Measurements from ENCODE around the gene PSRC1. TPM values are rescaled to one million over a fixed set of nuclear protein-coding genes. Genes with fewer than 3 reads are reported as not detected.
A peak's percentile ranks its signal among the peaks of the same experiment; 100 is the strongest.

PSRC1 gene
- total and polyA plus RNA-seq, 2 experiments from 2014 or later, result 15.3 to 15.6 TPM

DNA sequence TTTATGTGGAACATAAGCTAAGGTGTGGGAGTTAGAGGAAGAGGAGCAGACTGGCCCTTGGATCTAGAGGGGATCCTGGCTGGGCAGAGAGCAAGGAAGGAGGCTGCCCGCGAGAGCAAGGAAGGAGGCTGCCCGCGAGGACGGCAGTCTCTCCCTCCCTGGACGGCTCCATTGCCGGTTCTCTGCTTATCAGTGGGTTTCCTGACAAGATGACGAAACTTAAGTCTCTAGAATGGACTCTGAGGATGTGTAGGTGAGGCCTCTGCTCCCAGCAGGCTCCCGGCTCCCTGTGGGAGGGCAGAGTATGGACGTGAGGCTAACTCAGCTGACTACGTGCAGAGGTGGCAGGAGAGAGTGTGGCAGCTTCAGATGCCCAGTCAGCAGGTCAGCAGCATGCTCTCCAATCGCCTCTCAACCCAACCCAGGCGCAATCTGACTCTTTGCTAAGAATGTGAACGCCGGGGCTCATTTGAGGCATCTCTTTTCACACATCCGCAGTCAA lies 17.8 kb upstream of the PSRC1 start:
- H3K9me2 ChIP-seq (ENCODE audit: insufficient read depth), result no peaks in the 10 kb centered on the region
- H3K4me2 ChIP-seq (ENCODE audit: unreplicated experiment), result no peak overlapping the region
- in situ Hi-C loops (cut with MboI), result no loop called here
- no peaks in the 10 kb centered on the region for H3K27me3 ChIP-seq (replicated peaks; ENCODE audit: insufficient read depth)
- DNase-seq, result no peak
- no peaks in the 10 kb centered on the region for H3K36me3 ChIP-seq (ENCODE audit: low read depth)
- no peak overlapping the region for H2AFZ ChIP-seq
- H3K9ac ChIP-seq, result no peak overlapping the region
- peaks cover 22% of the 10 kb centered on the region for H3F3A ChIP-seq (ENCODE audit: insufficient read depth)
- 92% methylated on average over 16 of the region's 16 CpGs for WGBS, 2 experiments (ENCODE audit: low coverage in 1 of 2, low lambda C conversion rate in 2 of 2, missing lambda C conversion rate in 2 of 2)
- H3K4me3 ChIP-seq, result no peak overlapping the region
- no peaks in the 10 kb centered on the region for H3K79me2 ChIP-seq (ENCODE audit: insufficient read depth)
- TF ChIP-seq EZH2 (IDR thresholded peaks at IDR 0.05; ENCODE audit: insufficient read depth, poor library complexity, severe bottlenecking) (no peak), EZH2phosphoT487 (IDR thresholded peaks at IDR 0.05; ENCODE audit: insufficient read depth, low read depth) (no peak)
- H3K4me1 ChIP-seq (ENCODE audit: insufficient read depth), result peaks cover 21% of the 10 kb centered on the region
- no peaks in the 10 kb centered on the region for H4K20me1 ChIP-seq (ENCODE audit: insufficient read depth)
- H3K9me3 ChIP-seq (ENCODE audit: low read depth), result no peaks in the 10 kb centered on the region
- H3K27ac ChIP-seq, result no peak overlapping the region

GRCh38 chr1:109299558-109300343 lies 16.8 kb upstream of the PSRC1 start:
- 0 out of 2 replicates have a peak overlapping the region, but pooled peaks have one; percentile 59 for H3K9ac ChIP-seq
- H3K4me3 ChIP-seq, result no peak overlapping the region
- no peak for DNase-seq
- H3K9me2 ChIP-seq (ENCODE audit: insufficient read depth), result no peaks in the 10 kb centered on the region
- no peak for TF ChIP-seq EZH2 (IDR thresholded peaks at IDR 0.05; ENCODE audit: insufficient read depth, poor library complexity, severe bottlenecking)
- no peak for TF ChIP-seq EZH2phosphoT487 (IDR thresholded peaks at IDR 0.05; ENCODE audit: insufficient read depth, low read depth)
- no peaks in the 10 kb centered on the region for H3K36me3 ChIP-seq (ENCODE audit: low read depth)
- H2AFZ ChIP-seq, result no peak overlapping the region; the same call in 1 of the 2 replicates
- no peaks in the 10 kb centered on the region for H3K9me3 ChIP-seq (ENCODE audit: low read depth)
- no peaks in the 10 kb centered on the region for H3K27me3 ChIP-seq (replicated peaks; ENCODE audit: insufficient read depth)
- 89 to 92% methylated on average over 20 of the region's 20 CpGs for WGBS, 2 experiments (ENCODE audit: low coverage in 1 of 2, low lambda C conversion rate in 2 of 2, missing lambda C conversion rate in 2 of 2)
- in situ Hi-C loops (cut with MboI), result no loop called here
- peaks cover 22% of the 10 kb centered on the region for H3F3A ChIP-seq (ENCODE audit: insufficient read depth)
- peak overlapping the region; percentile 65 for H3K4me2 ChIP-seq (ENCODE audit: unreplicated experiment)
- no peaks in the 10 kb centered on the region for H4K20me1 ChIP-seq (ENCODE audit: insufficient read depth)
- H3K79me2 ChIP-seq (ENCODE audit: insufficient read depth), result no peaks in the 10 kb centered on the region
- H3K27ac ChIP-seq, result peak overlapping the region; percentile 71
- peaks cover 21% of the 10 kb centered on the region for H3K4me1 ChIP-seq (ENCODE audit: insufficient read depth)

- 11 to 12% methylated on average over 11 of the region's 11 CpGs for WGBS, 2 experiments (ENCODE audit: low coverage in 1 of 2, low lambda C conversion rate in 2 of 2, missing lambda C conversion rate in 2 of 2)
- Histone ChIP-seq H3K9ac (peak overlapping the region; percentile 59), H2AFZ (peak overlapping the region; percentile 74)
These were observed 16.0 kb upstream of the PSRC1 start for GRCh38 chr1:109298666-109299557.

GRCh38 chr1:109296782-109297181 lies 13.8 kb upstream of the PSRC1 start:
- TF ChIP-seq EZH2 (IDR thresholded peaks at IDR 0.05; ENCODE audit: insufficient read depth, poor library complexity, severe bottlenecking) (no peak), EZH2phosphoT487 (IDR thresholded peaks at IDR 0.05; ENCODE audit: insufficient read depth, low read depth) (no peak)
- no peaks in the 10 kb centered on the region for H3K9me2 ChIP-seq (ENCODE audit: insufficient read depth)
- DNase-seq, result no peak
- no peak overlapping the region for H3K4me3 ChIP-seq
- H3K36me3 ChIP-seq (ENCODE audit: low read depth), result no peaks in the 10 kb centered on the region
- no peaks in the 10 kb centered on the region for H3K9me3 ChIP-seq (ENCODE audit: low read depth)
- peaks cover 29% of the 10 kb centered on the region for H3K4me1 ChIP-seq (ENCODE audit: insufficient read depth)
- peaks cover 22% of the 10 kb centered on the region for H3F3A ChIP-seq (ENCODE audit: insufficient read depth)
- H3K27ac ChIP-seq, result no peak overlapping the region
- no peak overlapping the region for H3K9ac ChIP-seq
- no peaks in the 10 kb centered on the region for H4K20me1 ChIP-seq (ENCODE audit: insufficient read depth)
- no peak overlapping the region for H3K4me2 ChIP-seq (ENCODE audit: unreplicated experiment)
- no peak overlapping the region for H2AFZ ChIP-seq
- H3K79me2 ChIP-seq (ENCODE audit: insufficient read depth), result no peaks in the 10 kb centered on the region
- in situ Hi-C loops (cut with MboI), result no loop called here
- no peaks in the 10 kb centered on the region for H3K27me3 ChIP-seq (replicated peaks; ENCODE audit: insufficient read depth)
- WGBS, 2 experiments (ENCODE audit: low coverage in 1 of 2, low lambda C conversion rate in 2 of 2, missing lambda C conversion rate in 2 of 2), result 95 to 96% methylated on average over 16 of the region's 16 CpGs

More at GRCh38 chr1:109298666-109299557, 16.0 kb upstream of the PSRC1 start:
- Histone ChIP-seq H3K27ac (peak overlapping the region; percentile 71), H3F3A (ENCODE audit: insufficient read depth) (peaks cover 22% of the 10 kb centered on the region), H3K27me3 (replicated peaks; ENCODE audit: insufficient read depth) (no peaks in the 10 kb centered on the region), H3K79me2 (ENCODE audit: insufficient read depth) (no peaks in the 10 kb centered on the region), H3K4me1 (ENCODE audit: insufficient read depth) (peaks cover 26% of the 10 kb centered on the region), H3K4me3 (peak overlapping the region; percentile 47), H3K4me2 (ENCODE audit: unreplicated experiment) (peak overlapping the region; percentile 65), H3K36me3 (ENCODE audit: low read depth) (no peaks in the 10 kb centered on the region), H3K9me3 (ENCODE audit: low read depth) (no peaks in the 10 kb centered on the region), H3K9me2 (ENCODE audit: insufficient read depth) (no peaks in the 10 kb centered on the region), H4K20me1 (ENCODE audit: insufficient read depth) (no peaks in the 10 kb centered on the region)
- TF ChIP-seq EZH2 (IDR thresholded peaks at IDR 0.05; ENCODE audit: insufficient read depth, poor library complexity, severe bottlenecking) (no peak), EZH2phosphoT487 (IDR thresholded peaks at IDR 0.05; ENCODE audit: insufficient read depth, low read depth) (no peak)
- DNase-seq, result peak; percentile 81
- in situ Hi-C loops (cut with MboI), result no loop called here
